ENCODE results near the gene PPIF.

DNA sequence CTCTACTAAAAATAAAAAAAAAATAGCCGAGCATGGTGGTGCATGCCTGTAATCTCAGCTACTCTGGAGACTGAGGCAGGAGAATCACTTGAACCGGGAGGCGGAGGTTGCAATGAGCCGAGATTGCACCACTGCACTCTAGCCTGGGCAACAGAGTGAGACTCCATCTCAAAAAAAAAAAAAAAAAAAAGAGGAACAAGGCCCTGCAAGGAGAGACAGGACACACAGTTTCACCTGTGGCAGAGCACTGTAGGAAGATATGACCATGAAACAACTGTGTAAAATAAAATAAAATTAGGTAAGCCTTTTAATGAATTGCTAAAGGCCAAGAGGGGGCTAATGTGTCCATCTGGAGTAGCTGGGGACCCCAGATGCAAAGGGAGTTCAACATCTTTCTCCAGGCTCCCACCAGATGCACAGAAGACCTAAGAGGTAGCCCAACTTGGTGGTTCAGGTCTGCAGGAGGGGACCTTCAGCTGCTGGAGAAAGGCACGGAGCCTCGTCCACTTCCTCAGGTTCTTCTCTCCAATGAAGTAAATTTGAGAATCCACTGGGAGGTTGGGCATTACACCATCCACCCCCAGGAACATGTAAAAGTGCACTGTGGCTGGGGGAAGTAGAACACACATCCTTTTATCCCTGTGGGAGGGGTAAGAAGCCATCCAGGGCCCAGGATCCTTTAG is 12.7 kb downstream of the PPIF start:
- TF ChIP-seq POLR2A (IDR thresholded peaks at IDR 0.05) = no peak
- TF ChIP-seq, protein P1, sequence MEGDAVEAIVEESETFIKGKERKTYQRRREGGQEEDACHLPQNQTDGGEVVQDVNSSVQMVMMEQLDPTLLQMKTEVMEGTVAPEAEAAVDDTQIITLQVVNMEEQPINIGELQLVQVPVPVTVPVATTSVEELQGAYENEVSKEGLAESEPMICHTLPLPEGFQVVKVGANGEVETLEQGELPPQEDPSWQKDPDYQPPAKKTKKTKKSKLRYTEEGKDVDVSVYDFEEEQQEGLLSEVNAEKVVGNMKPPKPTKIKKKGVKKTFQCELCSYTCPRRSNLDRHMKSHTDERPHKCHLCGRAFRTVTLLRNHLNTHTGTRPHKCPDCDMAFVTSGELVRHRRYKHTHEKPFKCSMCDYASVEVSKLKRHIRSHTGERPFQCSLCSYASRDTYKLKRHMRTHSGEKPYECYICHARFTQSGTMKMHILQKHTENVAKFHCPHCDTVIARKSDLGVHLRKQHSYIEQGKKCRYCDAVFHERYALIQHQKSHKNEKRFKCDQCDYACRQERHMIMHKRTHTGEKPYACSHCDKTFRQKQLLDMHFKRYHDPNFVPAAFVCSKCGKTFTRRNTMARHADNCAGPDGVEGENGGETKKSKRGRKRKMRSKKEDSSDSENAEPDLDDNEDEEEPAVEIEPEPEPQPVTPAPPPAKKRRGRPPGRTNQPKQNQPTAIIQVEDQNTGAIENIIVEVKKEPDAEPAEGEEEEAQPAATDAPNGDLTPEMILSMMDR (IDR thresholded peaks at IDR 0.05 in 4 of 5, conservative IDR thresholded peaks at IDR 0.05 in 1 of 5) = no peak

All from gastrocnemius medialis (tissue), 4 donors.